ENCODE data around the gene PIGA.

The PIGA gene

GRCh38 chrX:15328131-15328530 is 7.2 kb downstream of the PIGA start:
- ChIA-PET CTCF (no interaction called here), POLR2A (ENCODE audit: low non-redundant PET) (no interaction called here)
- no peak for TF ChIP-seq CTCF (conservative IDR thresholded peaks at IDR 0.05; ENCODE audit: low read depth)
- DNase-seq (ENCODE audit: low spot score) = no peak
- H3K27ac ChIP-seq = no peak overlapping the region

- ChIA-PET POLR2A (ENCODE audit: low non-redundant PET) (no interaction called here), CTCF (no interaction called here)
- H3K27ac ChIP-seq = no peak overlapping the region
- no peak for DNase-seq (ENCODE audit: low spot score)
- TF ChIP-seq CTCF (conservative IDR thresholded peaks at IDR 0.05; ENCODE audit: low read depth) = no peak
These were observed 12.9 kb downstream of the PIGA start for GRCh38 chrX:15322472-15322871.

GRCh38 chrX:15322072-15322471 is 13.3 kb downstream of the PIGA start:
- DNase-seq (ENCODE audit: low spot score) = no peak
- no peak overlapping the region for H3K27ac ChIP-seq
- ChIA-PET POLR2A (ENCODE audit: low non-redundant PET) (no interaction called here), CTCF (no interaction called here)
- TF ChIP-seq CTCF (conservative IDR thresholded peaks at IDR 0.05; ENCODE audit: low read depth) = no peak

GRCh38 chrX:15321447-15321846 is 13.9 kb downstream of the PIGA start:
- ChIA-PET POLR2A (ENCODE audit: low non-redundant PET) (no interaction called here), CTCF (no interaction called here)
- no peak overlapping the region for H3K27ac ChIP-seq
- no peak for TF ChIP-seq CTCF (conservative IDR thresholded peaks at IDR 0.05; ENCODE audit: low read depth)
- DNase-seq (ENCODE audit: low spot score) = no peak

GRCh38 chrX:15320297-15320696 is 15.0 kb downstream of the PIGA start:
- ChIA-PET CTCF (no interaction called here), POLR2A (ENCODE audit: low non-redundant PET) (no interaction called here)
- no peak for TF ChIP-seq CTCF (conservative IDR thresholded peaks at IDR 0.05; ENCODE audit: low read depth)
- H3K27ac ChIP-seq = no peak overlapping the region
- no peak for DNase-seq (ENCODE audit: low spot score)

- no peak overlapping the region for H3K27ac ChIP-seq
- no peak for TF ChIP-seq CTCF (conservative IDR thresholded peaks at IDR 0.05; ENCODE audit: low read depth)
- ChIA-PET CTCF (no interaction called here), POLR2A (ENCODE audit: low non-redundant PET) (no interaction called here)
- DNase-seq (ENCODE audit: low spot score) = no peak
These were observed 16.2 kb downstream of the PIGA start for GRCh38 chrX:15319075-15319474.

GRCh38 chrX:15315509-15315908 is 19.8 kb downstream of the PIGA start, which contains the start of gene ASB11:
Gene ASB11, minus strand, starts transcription at chrX:15315640. Its CDS starts 35 bp downstream, at chrX:15315605.
- no peak for TF ChIP-seq CTCF (conservative IDR thresholded peaks at IDR 0.05; ENCODE audit: low read depth)
- POLR2A ChIA-PET (ENCODE audit: low non-redundant PET) = no interaction called here

More at GRCh38 chrX:15315509-15315908, 19.8 kb downstream of the PIGA start, which contains the start of gene ASB11:
- DNase-seq (ENCODE audit: low spot score) = no peak
- CTCF ChIA-PET = interaction anchor here (0.6 kb wide), 1 partner anchor 73 kb away, joined by 3 read pairs; no protein-coding TSS in a partner anchor
- no peak within 1 kb of the TSS for H3K27ac ChIP-seq

Measured in RWPE1 (cell line).